Measurements from ENCODE around the gene WEE2. TPM values are rescaled to one million over a fixed set of nuclear protein-coding genes. Genes with fewer than 3 reads are reported as not detected.

Gene WEE2
- total RNA-seq, result not detected in 2 replicates

DNA sequence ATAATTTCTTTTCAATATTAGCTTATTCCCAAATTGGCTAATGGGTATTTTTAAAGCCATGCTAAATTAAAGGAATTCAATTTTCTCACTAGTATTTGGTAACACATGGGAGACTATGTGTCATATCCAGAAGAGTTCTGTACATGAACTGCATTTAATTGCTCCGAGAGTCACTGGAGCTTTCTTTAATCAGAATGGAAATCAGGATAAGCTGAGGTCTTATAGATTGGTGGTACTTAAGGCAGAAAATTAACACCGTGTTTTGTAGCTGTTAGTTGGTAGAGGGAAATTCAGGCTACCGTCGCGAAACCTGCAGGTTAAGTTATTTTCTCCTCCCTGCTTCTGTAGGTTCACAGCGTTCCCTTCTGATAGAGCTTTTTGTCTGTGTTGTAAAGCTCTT, at the start of gene WEE2:
Gene WEE2, plus strand, starts transcription at position 3 of the 400 bp plus-strand sequence. CDS start 406 bp downstream, outside the sequence.

DNA sequence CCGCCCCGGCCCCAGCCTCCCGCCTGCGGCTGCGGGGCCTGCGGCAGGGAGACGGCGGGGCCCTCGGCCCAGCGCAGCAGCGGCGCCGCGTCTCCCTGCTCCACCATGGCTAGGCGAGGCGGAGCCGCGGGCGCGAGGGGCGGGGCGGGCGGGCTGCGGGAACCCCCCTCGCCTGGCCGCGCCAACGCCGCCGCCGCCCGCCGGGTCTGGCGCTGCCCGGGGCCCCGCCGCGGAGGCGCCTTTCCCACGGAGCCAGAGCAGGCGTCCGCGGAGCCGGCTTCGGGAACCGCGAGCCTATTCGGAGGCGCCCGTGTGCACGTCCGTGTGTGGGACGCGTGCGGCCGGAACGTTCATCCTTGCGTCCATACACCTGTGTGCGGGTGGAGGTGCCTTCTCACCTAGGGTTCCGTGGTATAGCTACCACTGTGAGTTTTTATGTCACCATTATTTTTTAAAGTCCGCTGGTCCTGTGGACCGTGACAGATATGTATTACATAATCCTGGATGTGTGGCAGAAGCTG, 6.0 kb upstream of the WEE2 start, which contains the start of gene DENND11:
Gene DENND11, minus strand, starts transcription at position 120 of the 521 bp plus-strand sequence. Its CDS starts 13 bp downstream, at position 107.

DNA sequence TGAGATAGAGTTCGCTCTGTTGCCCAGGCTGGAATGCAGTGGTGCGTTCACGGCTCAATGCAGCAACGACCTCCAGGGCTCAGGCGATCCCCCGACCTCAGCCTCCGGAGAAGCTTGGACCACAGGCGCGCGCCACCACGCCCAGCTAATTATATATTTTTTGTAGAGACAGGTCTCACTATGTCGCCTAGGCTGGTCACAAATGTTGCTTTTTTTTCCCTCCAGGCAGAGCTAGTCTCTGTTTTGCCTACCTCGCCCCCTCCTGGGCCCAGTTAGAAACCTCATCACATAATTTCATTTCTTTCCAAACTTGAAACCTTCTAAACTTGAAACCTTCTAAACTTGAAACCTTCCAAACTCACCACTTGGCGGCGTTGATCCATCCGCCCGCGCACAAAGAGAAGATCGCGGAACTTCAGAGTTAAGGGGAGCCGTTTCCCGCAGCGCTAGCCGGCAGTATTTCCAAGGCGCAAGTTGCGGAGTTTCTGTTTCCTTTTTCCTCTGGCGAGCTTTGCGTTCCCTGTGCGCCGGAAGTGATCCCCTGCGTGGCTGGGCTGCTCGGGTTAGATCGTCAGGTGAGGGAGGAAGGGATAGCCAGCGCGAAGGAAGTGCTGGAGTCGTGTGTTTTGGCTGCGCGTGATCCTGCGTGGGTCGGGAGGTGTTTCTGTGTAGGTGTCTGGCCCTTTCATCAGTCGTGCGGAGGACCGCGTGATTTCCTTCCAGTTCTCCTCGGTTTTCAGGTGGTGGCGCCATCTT, 29.9 kb downstream of the WEE2 start, which contains the start of gene SSBP1:
Gene SSBP1, plus strand, starts transcription at position 523 of the 756 bp plus-strand sequence. CDS start 809 bp downstream, outside the sequence.

DNA sequence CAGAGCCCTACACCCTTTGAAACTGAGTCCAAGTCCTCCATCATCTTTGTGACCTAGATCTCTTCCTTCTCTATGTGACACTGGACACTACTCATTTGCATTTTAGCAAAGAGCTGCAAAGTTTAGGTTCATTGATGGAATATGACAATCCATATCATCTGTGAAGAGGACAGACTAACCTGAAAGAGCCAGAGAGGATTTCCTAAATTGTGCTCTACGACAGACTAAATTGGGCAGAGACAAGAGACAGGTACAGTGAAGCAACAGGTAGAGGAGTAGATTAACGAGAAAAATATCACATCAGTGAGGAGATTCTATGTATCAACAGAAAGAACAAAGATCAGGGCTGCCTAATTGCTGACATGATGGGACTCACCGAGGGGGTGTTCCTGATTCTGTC, 55.6 kb downstream of the WEE2 start, which contains the start of gene TAS2R3:
Gene TAS2R3, plus strand, starts transcription at position 301 of the 400 bp plus-strand sequence. Its CDS starts 62 bp downstream, at position 363.

DNA sequence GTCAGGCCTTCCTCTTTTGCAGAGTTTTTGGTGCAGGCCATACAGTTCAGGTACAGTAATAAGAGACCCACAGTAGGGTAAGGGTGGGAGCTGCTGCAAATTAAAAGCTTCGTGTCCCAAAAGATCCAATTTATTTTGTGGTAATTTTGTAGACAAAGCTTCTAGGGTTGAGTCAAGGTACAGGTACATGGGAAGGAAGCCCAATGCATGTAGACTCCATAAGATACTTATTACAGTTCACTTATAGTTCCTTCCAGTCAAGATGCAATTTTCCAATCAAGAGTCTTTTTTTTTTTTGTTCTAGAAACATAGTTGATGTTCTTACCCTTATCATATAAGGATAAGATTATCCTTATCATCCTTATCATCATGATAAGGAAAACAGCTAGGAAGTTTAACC, 68.2 kb downstream of the WEE2 start, which contains the start of gene TAS2R4:
Gene TAS2R4, plus strand, starts transcription at position 301 of the 400 bp plus-strand sequence. CDS start 1,815 bp downstream, outside the sequence.

Other genes with a start within 250 kb of the WEE2 start
- 16.9 and 20.1 TPM in 2 replicates for gene AGK, start 156.9 kb upstream of the WEE2 start, total RNA-seq
- gene DENND11, start 6.2 kb upstream of the WEE2 start, total RNA-seq, result 7.5 and 9.0 TPM in 2 replicates
- 172 and 203 TPM in 2 replicates for gene SSBP1, start 30.0 kb downstream of the WEE2 start, total RNA-seq
- gene TAS2R3, start 55.7 kb downstream of the WEE2 start, total RNA-seq, result 0.92 and 1.5 TPM in 2 replicates
- 0.99 and 1.2 TPM in 2 replicates for gene TAS2R4, start 68.3 kb downstream of the WEE2 start, total RNA-seq
- gene TAS2R5, start 81.9 kb downstream of the WEE2 start, total RNA-seq, result 0.79 and 0.81 TPM in 2 replicates
- gene PRSS37, start 133.1 kb downstream of the WEE2 start, total RNA-seq, result not detected in 2 replicates
- gene OR9A4, start 208.0 kb downstream of the WEE2 start, total RNA-seq, result not detected in 2 replicates
- gene CLEC5A, start 238.6 kb downstream of the WEE2 start, total RNA-seq, result not detected in 2 replicates